HepG2 (cell line): ENCODE results near the gene P2RY6.

Experiments used
- FOXJ3 ChIP-seq: sonication (generic); formaldehyde crosslinking; IDR thresholded peaks from 2 replicates; pipeline ENCODE4 v1.4.0; 2020; ENCODE audit warnings: missing genetic modification reagents, mild to moderate bottlenecking, borderline replicate concordance
- SRSF4 ChIP-seq: fragments of 200-400 bp; formaldehyde crosslinking; IDR thresholded peaks from one replicate; pipeline ENCODE4 v1.6.1; 2018; ENCODE audit warnings: mild to moderate bottlenecking, low read depth, low read length, moderate library complexity; ENCODE audit not compliant: poor library complexity, severe bottlenecking
- ZBTB8A ChIP-seq: sonication (generic); formaldehyde crosslinking; IDR thresholded peaks from 2 replicates; pipeline ENCODE4 v1.4.0; 2020; ENCODE audit warnings: mild to moderate bottlenecking, low read depth, missing genetic modification reagents, borderline replicate concordance
- TF ChIP-seq, protein P1 (sequence below): IDR thresholded peaks from 2 replicates; pipeline ENCODE4 v1.6.1; 2012; ENCODE audit warnings: low read depth, low read length, improper control_type of control experiment
- TF ChIP-seq, protein P2 (sequence below), 2 experiments: fragments of 450-650 bp in 1 of 2; sonication (generic) in 1 of 2; formaldehyde crosslinking in 1 of 2; IDR thresholded peaks; 2 replicates each; pipeline versions ENCODE4 v1.6.1 to v1.8.0; 2016 to 2022; ENCODE audit warnings: antibody characterized with exemption in 1 of 2, mild to moderate bottlenecking in 1 of 2, missing genetic modification reagents in 1 of 2

DNA sequence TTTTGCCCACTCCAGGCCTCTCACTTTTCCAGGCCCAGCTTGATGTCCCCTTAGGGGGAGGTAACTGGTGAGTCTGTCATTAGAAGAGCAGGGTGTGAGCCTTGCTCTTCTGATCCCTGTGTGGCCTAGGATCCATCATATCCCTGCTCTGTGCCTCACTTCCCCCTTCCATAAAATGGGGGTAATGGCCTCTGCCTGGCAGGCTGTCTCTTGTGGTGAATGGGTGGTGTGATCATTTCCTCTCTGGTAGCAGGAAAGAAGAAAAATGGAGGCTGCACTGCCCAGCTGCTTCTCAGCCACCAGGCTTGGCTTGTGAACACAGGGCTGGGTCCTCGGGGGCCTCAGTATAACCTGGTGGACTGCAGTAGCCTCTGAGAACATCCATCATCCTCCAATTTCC, 41.5 kb downstream of the P2RY6 start:
- TF ChIP-seq ZBTB8A (CRISPR knock-in tag) (no peak), SRSF4 (no peak), FOXJ3 (CRISPR knock-in tag) (no peak)
- TF ChIP-seq, protein P1, sequence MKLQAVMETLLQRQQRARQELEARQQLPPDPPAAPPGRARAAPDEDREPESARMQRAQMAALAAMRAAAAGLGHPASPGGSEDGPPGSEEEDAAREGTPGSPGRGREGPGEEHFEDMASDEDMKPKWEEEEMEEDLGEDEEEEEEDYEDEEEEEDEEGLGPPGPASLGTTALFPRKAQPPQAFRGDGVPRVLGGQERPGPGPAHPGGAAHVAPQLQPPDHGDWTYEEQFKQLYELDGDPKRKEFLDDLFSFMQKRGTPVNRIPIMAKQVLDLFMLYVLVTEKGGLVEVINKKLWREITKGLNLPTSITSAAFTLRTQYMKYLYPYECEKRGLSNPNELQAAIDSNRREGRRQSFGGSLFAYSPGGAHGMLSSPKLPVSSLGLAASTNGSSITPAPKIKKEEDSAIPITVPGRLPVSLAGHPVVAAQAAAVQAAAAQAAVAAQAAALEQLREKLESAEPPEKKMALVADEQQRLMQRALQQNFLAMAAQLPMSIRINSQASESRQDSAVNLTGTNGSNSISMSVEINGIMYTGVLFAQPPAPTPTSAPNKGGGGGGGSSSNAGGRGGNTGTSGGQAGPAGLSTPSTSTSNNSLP: no peak
- TF ChIP-seq, protein P2, sequence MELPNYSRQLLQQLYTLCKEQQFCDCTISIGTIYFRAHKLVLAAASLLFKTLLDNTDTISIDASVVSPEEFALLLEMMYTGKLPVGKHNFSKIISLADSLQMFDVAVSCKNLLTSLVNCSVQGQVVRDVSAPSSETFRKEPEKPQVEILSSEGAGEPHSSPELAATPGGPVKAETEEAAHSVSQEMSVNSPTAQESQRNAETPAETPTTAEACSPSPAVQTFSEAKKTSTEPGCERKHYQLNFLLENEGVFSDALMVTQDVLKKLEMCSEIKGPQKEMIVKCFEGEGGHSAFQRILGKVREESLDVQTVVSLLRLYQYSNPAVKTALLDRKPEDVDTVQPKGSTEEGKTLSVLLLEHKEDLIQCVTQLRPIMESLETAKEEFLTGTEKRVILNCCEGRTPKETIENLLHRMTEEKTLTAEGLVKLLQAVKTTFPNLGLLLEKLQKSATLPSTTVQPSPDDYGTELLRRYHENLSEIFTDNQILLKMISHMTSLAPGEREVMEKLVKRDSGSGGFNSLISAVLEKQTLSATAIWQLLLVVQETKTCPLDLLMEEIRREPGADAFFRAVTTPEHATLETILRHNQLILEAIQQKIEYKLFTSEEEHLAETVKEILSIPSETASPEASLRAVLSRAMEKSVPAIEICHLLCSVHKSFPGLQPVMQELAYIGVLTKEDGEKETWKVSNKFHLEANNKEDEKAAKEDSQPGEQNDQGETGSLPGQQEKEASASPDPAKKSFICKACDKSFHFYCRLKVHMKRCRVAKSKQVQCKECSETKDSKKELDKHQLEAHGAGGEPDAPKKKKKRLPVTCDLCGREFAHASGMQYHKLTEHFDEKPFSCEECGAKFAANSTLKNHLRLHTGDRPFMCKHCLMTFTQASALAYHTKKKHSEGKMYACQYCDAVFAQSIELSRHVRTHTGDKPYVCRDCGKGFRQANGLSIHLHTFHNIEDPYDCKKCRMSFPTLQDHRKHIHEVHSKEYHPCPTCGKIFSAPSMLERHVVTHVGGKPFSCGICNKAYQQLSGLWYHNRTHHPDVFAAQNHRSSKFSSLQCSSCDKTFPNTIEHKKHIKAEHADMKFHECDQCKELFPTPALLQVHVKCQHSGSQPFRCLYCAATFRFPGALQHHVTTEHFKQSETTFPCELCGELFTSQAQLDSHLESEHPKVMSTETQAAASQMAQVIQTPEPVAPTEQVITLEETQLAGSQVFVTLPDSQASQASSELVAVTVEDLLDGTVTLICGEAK (IDR thresholded peaks at IDR 0.05): no peak
- TF ChIP-seq, protein P2 (CRISPR knock-in tag; IDR thresholded peaks at IDR 0.05): no peak
